Measurements from ENCODE around the gene ITPK1.

DNA sequence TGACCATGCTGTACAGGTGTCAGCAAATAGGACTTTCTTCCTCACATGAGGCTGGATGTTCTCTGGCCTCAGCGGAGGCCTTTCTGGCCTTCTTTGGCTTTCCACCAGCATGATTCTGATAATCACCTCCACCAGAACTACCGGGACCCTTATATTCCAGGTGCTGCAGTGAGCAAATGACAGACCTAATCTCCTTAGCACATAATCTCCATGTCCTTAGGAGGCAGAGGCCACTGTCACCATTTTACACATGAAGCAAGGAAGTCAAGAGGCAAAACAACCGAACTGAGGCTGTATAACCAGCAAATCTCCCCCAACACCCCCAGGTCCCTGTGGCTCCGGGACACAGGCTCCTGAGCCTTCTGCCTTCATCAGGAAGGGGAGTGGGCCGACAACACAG is 91.2 kb downstream of the ITPK1 start:
- TF ChIP-seq BACH2 (CRISPR knock-in tag; IDR thresholded peaks at IDR 0.05; ENCODE audit: borderline replicate concordance): no peak
- TF ChIP-seq TOX (CRISPR knock-in tag; IDR thresholded peaks at IDR 0.05; ENCODE audit: borderline replicate concordance): no peak
- no peak for TF ChIP-seq ZFP3 (CRISPR knock-in tag; IDR thresholded peaks at IDR 0.05)
- TF ChIP-seq, protein P1, sequence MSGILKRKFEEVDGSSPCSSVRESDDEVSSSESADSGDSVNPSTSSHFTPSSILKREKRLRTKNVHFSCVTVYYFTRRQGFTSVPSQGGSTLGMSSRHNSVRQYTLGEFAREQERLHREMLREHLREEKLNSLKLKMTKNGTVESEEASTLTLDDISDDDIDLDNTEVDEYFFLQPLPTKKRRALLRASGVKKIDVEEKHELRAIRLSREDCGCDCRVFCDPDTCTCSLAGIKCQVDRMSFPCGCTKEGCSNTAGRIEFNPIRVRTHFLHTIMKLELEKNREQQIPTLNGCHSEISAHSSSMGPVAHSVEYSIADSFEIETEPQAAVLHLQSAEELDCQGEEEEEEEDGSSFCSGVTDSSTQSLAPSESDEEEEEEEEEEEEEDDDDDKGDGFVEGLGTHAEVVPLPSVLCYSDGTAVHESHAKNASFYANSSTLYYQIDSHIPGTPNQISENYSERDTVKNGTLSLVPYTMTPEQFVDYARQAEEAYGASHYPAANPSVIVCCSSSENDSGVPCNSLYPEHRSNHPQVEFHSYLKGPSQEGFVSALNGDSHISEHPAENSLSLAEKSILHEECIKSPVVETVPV (CRISPR knock-in tag; IDR thresholded peaks at IDR 0.05): no peak
- TF ChIP-seq, protein P2, sequence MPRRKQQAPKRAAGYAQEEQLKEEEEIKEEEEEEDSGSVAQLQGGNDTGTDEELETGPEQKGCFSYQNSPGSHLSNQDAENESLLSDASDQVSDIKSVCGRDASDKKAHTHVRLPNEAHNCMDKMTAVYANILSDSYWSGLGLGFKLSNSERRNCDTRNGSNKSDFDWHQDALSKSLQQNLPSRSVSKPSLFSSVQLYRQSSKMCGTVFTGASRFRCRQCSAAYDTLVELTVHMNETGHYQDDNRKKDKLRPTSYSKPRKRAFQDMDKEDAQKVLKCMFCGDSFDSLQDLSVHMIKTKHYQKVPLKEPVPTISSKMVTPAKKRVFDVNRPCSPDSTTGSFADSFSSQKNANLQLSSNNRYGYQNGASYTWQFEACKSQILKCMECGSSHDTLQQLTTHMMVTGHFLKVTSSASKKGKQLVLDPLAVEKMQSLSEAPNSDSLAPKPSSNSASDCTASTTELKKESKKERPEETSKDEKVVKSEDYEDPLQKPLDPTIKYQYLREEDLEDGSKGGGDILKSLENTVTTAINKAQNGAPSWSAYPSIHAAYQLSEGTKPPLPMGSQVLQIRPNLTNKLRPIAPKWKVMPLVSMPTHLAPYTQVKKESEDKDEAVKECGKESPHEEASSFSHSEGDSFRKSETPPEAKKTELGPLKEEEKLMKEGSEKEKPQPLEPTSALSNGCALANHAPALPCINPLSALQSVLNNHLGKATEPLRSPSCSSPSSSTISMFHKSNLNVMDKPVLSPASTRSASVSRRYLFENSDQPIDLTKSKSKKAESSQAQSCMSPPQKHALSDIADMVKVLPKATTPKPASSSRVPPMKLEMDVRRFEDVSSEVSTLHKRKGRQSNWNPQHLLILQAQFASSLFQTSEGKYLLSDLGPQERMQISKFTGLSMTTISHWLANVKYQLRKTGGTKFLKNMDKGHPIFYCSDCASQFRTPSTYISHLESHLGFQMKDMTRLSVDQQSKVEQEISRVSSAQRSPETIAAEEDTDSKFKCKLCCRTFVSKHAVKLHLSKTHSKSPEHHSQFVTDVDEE (CRISPR knock-in tag; IDR thresholded peaks at IDR 0.05): no peak
- TF ChIP-seq SNAI2 (CRISPR knock-in tag; IDR thresholded peaks at IDR 0.05): no peak
